Activated CD8-positive, alpha-beta memory T cell treated with anti-CD3 and anti-CD28 coated beads for 1 hour (primary cell): ENCODE data around the gene DLEC1.

Experiments used
- DNase-seq, 2 donors: peaks; one replicate each; pipeline ENCODE4 v3.0.0-alpha.2; 2020; ENCODE audit warnings: low read depth in 1 of 2; ENCODE audit errors: extremely low read depth in 1 of 2

The DLEC1 gene

GRCh38 chr3:38039101-38039898 lies at the start of gene DLEC1:
DLEC1 (plus strand) TSS chr3:38039208; CDS start chr3:38039226, 18 bp downstream.
- peak; percentile 65 to 71 for DNase-seq

GRCh38 chr3:37989821-37990480 lies 49.1 kb upstream of the DLEC1 start:
- DNase-seq = no peak

- no peak for DNase-seq
These were observed 48.5 kb upstream of the DLEC1 start, which contains the start of gene VILL for GRCh38 chr3:37990527-37990926. VILL (plus strand) TSS chr3:37990786; CDS start chr3:37993673, 2,887 bp downstream.

GRCh38 chr3:37991109-37991508 lies 47.9 kb upstream of the DLEC1 start:
- no peak for DNase-seq

- no peak for DNase-seq
These were observed 47.2 kb upstream of the DLEC1 start for GRCh38 chr3:37991823-37992222.

GRCh38 chr3:37992271-37993066 lies 46.5 kb upstream of the DLEC1 start:
- no peak for DNase-seq

DNA sequence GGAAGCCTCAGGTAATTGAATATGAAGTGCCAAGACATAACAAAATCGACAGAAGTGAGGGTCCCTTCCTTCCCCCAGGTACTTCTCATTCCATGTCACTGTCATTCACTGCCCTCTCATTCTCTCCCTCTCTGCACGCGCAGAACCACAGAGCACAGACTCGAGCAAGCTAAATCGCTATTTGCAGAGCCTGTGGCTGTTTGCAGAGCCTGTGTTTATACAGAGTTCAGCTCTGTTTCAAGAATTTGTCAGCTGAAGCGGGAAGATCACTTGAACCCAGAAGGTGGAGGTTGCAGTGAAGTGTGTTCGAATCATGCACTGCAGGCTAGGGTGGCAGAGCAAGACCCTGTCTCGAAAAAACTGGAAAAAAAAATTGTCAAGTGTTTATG lies 45.9 kb upstream of the DLEC1 start:
- no peak for DNase-seq

- no peak for DNase-seq
These were observed 45.6 kb upstream of the DLEC1 start for GRCh38 chr3:37993460-37993819.

DNA sequence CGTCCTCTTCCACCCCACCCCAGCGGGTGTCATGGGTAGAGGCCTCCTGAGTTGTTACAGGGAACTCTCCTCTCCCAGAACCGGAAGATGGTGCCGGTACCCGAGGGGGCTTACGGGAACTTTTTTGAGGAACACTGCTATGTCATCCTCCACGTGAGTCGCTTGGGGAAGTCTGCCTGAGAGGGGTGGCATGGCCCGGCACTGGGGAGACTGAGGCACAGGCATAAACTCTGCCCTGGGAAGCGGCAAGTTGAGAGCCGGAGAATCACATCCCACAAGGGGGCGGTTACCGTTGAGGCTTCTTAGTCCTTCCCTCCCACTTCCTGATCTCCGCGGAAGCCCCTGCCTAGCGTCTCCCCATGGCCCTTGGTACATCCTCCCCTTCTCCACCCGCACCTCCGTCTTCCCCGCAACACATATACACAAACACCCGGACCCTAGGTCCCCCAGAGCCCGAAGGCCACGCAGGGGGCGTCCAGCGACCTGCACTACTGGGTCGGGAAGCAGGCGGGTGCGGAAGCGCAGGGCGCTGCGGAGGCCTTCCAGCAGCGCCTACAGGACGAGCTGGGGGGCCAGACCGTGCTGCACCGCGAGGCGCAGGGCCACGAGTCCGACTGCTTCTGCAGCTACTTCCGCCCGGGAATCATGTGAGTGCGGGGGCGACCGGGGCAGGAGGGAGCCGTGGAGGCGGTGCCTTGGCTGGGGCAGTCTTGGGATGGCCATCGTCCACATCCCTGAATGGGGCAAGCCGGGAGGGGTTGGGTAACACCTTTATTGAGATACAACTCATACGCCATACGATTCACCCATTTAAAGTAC lies 45.0 kb upstream of the DLEC1 start:
- peak in 1 of 2 donors; percentile 36 for DNase-seq

DNA sequence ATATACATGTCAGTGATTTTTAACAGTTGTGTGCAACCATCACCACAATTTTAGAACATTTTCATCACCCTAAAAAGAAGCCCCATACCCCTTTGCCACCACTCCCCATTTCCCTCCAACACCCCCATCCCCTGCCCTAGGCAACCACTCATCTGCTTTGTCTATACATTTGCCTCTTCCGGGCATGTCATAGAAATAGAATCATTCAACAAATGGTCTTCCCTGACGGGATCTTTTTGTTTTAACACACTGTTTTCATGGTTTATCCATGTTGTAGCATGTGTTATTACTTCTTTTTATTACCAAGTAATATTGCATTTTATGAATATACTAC lies 44.4 kb upstream of the DLEC1 start:
- DNase-seq = no peak

DNA sequence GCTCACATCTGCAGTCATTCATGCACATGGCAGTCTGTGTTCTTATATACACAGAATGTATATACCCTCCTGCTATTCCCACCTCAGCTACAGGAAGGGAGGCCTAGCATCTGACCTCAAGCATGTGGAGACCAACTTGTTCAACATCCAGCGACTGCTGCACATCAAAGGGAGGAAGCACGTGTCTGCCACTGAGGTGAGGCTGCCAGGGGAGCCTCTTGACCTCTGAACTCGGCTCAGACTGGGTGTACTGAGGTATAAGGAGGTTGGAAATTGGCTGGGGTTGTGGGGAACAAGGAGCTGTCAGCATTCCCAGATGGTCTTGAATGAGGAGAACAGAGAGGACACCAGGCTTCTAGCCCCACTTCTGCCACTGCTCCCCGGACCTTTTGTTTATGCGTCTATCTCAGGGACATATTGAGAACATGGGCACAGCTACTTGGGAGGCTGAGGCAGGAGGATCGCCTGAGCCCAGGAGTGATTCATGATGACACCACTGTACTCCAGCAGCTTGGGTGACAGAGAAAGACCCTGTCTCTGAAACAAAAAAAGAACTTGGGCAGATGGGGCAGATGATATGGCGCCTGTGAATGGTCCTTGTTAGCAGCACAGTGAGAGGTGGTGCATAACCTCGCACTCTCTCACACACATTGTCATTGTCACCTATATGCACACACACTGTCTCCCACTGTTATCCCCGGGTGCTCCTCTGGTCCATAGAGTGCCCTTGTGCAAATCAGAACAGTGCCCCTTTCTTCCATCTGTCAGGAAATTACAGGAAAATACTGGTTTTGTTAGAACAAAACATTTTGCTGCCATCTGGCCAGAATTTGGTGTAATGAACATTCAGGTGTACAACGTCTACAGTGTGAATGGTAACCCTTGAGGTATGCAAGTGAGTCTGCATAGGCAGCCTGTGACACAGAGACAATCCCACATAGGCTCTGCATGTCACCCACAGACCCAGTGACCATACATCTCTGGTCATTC lies 43.1 kb upstream of the DLEC1 start:
- no peak for DNase-seq

GRCh38 chr3:37996785-37997301 lies 42.2 kb upstream of the DLEC1 start:
- DNase-seq = peak; percentile 59 to 61

DNA sequence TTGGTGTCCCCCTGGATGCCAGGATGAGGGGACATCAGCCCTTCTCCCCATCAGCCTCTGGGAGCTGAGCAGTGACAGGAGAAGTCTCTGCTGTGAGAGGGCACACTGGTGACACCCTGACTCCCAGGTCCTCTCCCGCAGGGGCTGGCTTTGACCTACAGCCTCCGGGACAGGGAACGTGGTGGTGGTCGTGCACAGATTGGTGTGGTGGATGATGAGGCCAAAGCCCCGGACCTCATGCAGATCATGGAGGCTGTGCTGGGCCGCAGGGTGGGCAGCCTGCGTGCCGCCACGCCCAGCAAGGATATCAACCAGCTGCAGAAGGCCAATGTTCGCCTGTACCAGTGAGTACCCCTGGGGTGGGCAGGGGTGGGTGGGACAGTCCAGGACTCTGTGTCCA lies 41.7 kb upstream of the DLEC1 start:
- DNase-seq = no peak

GRCh38 chr3:37997791-37998370 lies 41.1 kb upstream of the DLEC1 start:
- DNase-seq = no peak

- no peak for DNase-seq
These were observed 39.2 kb upstream of the DLEC1 start for GRCh38 chr3:37999836-38000235.

GRCh38 chr3:38000242-38000916 lies 38.6 kb upstream of the DLEC1 start:
- no peak for DNase-seq

DNA sequence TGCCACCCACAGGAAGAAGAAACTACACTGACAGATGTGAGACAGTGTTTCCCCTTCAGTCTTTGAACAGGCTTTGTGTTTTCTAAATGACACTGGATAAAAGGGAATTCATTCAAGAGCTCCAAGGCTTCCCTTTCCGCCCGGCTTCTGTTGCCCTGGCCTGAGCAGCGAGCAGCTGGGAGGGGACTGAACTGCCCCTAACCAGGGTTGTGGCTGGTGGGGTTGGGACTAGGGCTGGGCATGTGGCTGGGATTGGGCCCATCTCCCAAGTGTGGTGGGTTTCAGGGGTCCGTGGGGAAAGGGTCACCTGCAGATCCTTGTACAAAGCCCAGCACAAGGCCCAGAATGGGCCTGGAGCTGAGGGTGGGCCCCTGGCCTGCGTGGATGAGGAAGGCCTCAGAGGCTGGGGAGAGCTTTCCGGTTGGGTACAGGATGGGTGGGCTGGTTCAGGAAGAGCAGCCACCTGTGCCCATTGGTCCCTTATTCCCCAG lies 38.0 kb upstream of the DLEC1 start:
- DNase-seq = no peak

- no peak for DNase-seq
These were observed 37.4 kb upstream of the DLEC1 start for GRCh38 chr3:38001456-38002081.
